OCI-LY3 (cell line): ENCODE measurements around the gene PCDHGB2.
"Not testable (repeated sequence)": the region's sequence is repeated elsewhere in the genome, so short reads cannot be mapped to it uniquely, and the experiment has no call there.

ENCODE experiments used
- CTCF ChIP-seq: fragments of 200-600, 300-600 bp; sonication (generic); IDR thresholded peaks from 2 replicates; pipeline ENCODE4 v1.5.1; 2014; ENCODE audit warnings: antibody characterized with exemption, low read length, low read depth
- EZH2phosphoT487 ChIP-seq: fragments of 200-600 bp; shearing (Covaris generic); IDR thresholded peaks from 2 replicates; pipeline ENCODE4 v1.6.1; 2018; ENCODE audit warnings: antibody characterized with exemption, mixed run types, low read depth

- TF ChIP-seq CTCF, EZH2phosphoT487: not testable (repeated sequence)
Observed at GRCh38 chr5:141316963-141317362, 42.8 kb upstream of the PCDHGB2 start.
